ENCODE measurements around the gene CADM3. TPM values are rescaled to one million over a fixed set of nuclear protein-coding genes. Genes with fewer than 3 reads are reported as not detected.

Gene CADM3
- total and polyA plus RNA-seq, 2 donors (not counting 1 experiment from before 2014, with no cell fraction given): 0.32 to 0.33 TPM

GRCh38 chr1:159141584-159142390, 29.6 kb upstream of the CADM3 start:
- ChIA-PET CTCF (interaction anchor here (0.9 to 1.8 kb wide), 4 partner anchors 9 to 73 kb away, joined by 3 to 8 read pairs (median 6); no protein-coding TSS in a partner anchor), POLR2A (no interaction called here)
- H3K4me3 ChIP-seq (ENCODE audit: control extremely low read depth in 1 of 5, extremely low read depth in 1 of 5, insufficient read depth in 1 of 5, low read depth in 2 of 5, low read length in 4 of 5): no peak overlapping the region
- TF ChIP-seq, protein P1, sequence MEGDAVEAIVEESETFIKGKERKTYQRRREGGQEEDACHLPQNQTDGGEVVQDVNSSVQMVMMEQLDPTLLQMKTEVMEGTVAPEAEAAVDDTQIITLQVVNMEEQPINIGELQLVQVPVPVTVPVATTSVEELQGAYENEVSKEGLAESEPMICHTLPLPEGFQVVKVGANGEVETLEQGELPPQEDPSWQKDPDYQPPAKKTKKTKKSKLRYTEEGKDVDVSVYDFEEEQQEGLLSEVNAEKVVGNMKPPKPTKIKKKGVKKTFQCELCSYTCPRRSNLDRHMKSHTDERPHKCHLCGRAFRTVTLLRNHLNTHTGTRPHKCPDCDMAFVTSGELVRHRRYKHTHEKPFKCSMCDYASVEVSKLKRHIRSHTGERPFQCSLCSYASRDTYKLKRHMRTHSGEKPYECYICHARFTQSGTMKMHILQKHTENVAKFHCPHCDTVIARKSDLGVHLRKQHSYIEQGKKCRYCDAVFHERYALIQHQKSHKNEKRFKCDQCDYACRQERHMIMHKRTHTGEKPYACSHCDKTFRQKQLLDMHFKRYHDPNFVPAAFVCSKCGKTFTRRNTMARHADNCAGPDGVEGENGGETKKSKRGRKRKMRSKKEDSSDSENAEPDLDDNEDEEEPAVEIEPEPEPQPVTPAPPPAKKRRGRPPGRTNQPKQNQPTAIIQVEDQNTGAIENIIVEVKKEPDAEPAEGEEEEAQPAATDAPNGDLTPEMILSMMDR (IDR thresholded peaks at IDR 0.05): no peak
- no peak for TF ChIP-seq EZH2 (IDR thresholded peaks at IDR 0.05; ENCODE audit: borderline replicate concordance, insufficient read depth, low read depth, low read length, poor library complexity, severe bottlenecking)
- intact Hi-C loops (cut with micrococcal nuclease): no loop called here
- H3K27ac Mint-ChIP-seq: no peak overlapping the region
- ATAC-seq (ENCODE audit: low read depth): no peak
- no peak for DNase-seq
- H3K36me3 ChIP-seq (replicated peaks in 1 of 2; ENCODE audit: control extremely low read depth in 1 of 2, control insufficient read depth in 1 of 2, extremely low read depth in 1 of 2, insufficient read depth in 2 of 2, low read length in 1 of 2): no peaks in the 10 kb centered on the region
- H3K27me3 Mint-ChIP-seq: no peaks in the 10 kb centered on the region
- no peak overlapping the region for H2AFZ ChIP-seq (ENCODE audit: insufficient read depth, low read depth, low read length, poor library complexity, severe bottlenecking)
- no peaks in the 10 kb centered on the region for H3K4me1 ChIP-seq (ENCODE audit: control insufficient read depth in 2 of 2, insufficient read depth in 2 of 2, low read length in 2 of 2)
- H3K9ac ChIP-seq (ENCODE audit: low read length): no peak overlapping the region
- WGBS (ENCODE audit: insufficient coverage): 21% methylated on average over 9 of the region's 18 CpGs
- no peak overlapping the region for H3K4me3 Mint-ChIP-seq
- peaks cover 0 to 5% (median 0%) of the 10 kb centered on the region in 4 experiments for H3K27me3 ChIP-seq (replicated peaks in 1 of 4; ENCODE audit: control extremely low read depth in 1 of 4, control insufficient read depth in 3 of 4, insufficient read depth in 4 of 4, low read length in 3 of 4)
- no peaks in the 10 kb centered on the region for H3K9me3 Mint-ChIP-seq (ENCODE audit: insufficient read depth)
- no peaks in the 10 kb centered on the region for H3K4me1 Mint-ChIP-seq
- H4K20me1 ChIP-seq (ENCODE audit: control insufficient read depth, insufficient read depth, low read length, poor library complexity, severe bottlenecking): no peaks in the 10 kb centered on the region
- H3K9me3 ChIP-seq (ENCODE audit: control extremely low read depth in 1 of 3, control insufficient read depth in 2 of 3, insufficient read depth in 1 of 3, low read length in 2 of 3): peaks cover 0 to 1% (median 0%) of the 10 kb centered on the region in 3 donors
- no peaks in the 10 kb centered on the region for H3K79me2 ChIP-seq (ENCODE audit: control insufficient read depth, insufficient read depth, low read length)
- H3K4me2 ChIP-seq (replicated peaks; ENCODE audit: low read depth, low read length, poor library complexity, severe bottlenecking): no peak overlapping the region
- H3K27ac ChIP-seq (ENCODE audit: low read length in 2 of 2): no peak overlapping the region

- Histone ChIP-seq H3K9ac (ENCODE audit: low read length) (no peak overlapping the region), H2AFZ (ENCODE audit: insufficient read depth, low read depth, low read length, poor library complexity, severe bottlenecking) (no peak overlapping the region), H3K36me3 (replicated peaks in 1 of 2; ENCODE audit: control extremely low read depth in 1 of 2, control insufficient read depth in 1 of 2, extremely low read depth in 1 of 2, insufficient read depth in 2 of 2, low read length in 1 of 2) (no peaks in the 10 kb centered on the region), H3K79me2 (ENCODE audit: control insufficient read depth, insufficient read depth, low read length) (no peaks in the 10 kb centered on the region), H3K9me3 (ENCODE audit: control extremely low read depth in 1 of 3, control insufficient read depth in 2 of 3, insufficient read depth in 1 of 3, low read length in 2 of 3) (peaks cover 0 to 1% (median 0%) of the 10 kb centered on the region in 3 donors), H3K4me1 (ENCODE audit: control insufficient read depth in 2 of 2, insufficient read depth in 2 of 2, low read length in 2 of 2) (no peaks in the 10 kb centered on the region), H4K20me1 (ENCODE audit: control insufficient read depth, insufficient read depth, low read length, poor library complexity, severe bottlenecking) (no peaks in the 10 kb centered on the region), H3K27ac (ENCODE audit: low read length in 2 of 2) (no peak overlapping the region), H3K4me3 (ENCODE audit: control extremely low read depth in 1 of 5, extremely low read depth in 1 of 5, insufficient read depth in 1 of 5, low read depth in 2 of 5, low read length in 4 of 5) (no peak overlapping the region), H3K27me3 (replicated peaks in 1 of 4; ENCODE audit: control extremely low read depth in 1 of 4, control insufficient read depth in 3 of 4, insufficient read depth in 4 of 4, low read length in 3 of 4) (peaks cover 0 to 5% (median 0%) of the 10 kb centered on the region in 4 experiments), H3K4me2 (replicated peaks; ENCODE audit: low read depth, low read length, poor library complexity, severe bottlenecking) (no peak overlapping the region)
- Mint-ChIP-seq H3K4me3 (no peak overlapping the region), H3K27me3 (no peaks in the 10 kb centered on the region), H3K27ac (no peak overlapping the region), H3K9me3 (ENCODE audit: insufficient read depth) (no peaks in the 10 kb centered on the region), H3K4me1 (no peaks in the 10 kb centered on the region)
- POLR2A ChIA-PET: no interaction called here
- 33% methylated on average over 1 of the region's 2 CpGs for WGBS (ENCODE audit: insufficient coverage)
- no peak for TF ChIP-seq EZH2 (IDR thresholded peaks at IDR 0.05; ENCODE audit: borderline replicate concordance, insufficient read depth, low read depth, low read length, poor library complexity, severe bottlenecking)
- TF ChIP-seq, protein P1 (IDR thresholded peaks at IDR 0.05): no peak
- ATAC-seq (ENCODE audit: low read depth): no peak
- CTCF ChIA-PET: interaction anchor here (0.9 to 1.7 kb wide), 4 partner anchors 9 to 72 kb away, joined by 3 to 7 read pairs (median 4); no protein-coding TSS in a partner anchor
- no peak for DNase-seq
- intact Hi-C loops (cut with micrococcal nuclease): no loop called here
These were observed 29.1 kb upstream of the CADM3 start for GRCh38 chr1:159142391-159142663.
